ENCODE data around the gene RPS6KB2.

The RPS6KB2 gene

GRCh38 chr11:67429722-67430121, 1.4 kb downstream of the RPS6KB2 start:
- no peak for DNase-seq (ENCODE audit: low read depth)

DNA sequence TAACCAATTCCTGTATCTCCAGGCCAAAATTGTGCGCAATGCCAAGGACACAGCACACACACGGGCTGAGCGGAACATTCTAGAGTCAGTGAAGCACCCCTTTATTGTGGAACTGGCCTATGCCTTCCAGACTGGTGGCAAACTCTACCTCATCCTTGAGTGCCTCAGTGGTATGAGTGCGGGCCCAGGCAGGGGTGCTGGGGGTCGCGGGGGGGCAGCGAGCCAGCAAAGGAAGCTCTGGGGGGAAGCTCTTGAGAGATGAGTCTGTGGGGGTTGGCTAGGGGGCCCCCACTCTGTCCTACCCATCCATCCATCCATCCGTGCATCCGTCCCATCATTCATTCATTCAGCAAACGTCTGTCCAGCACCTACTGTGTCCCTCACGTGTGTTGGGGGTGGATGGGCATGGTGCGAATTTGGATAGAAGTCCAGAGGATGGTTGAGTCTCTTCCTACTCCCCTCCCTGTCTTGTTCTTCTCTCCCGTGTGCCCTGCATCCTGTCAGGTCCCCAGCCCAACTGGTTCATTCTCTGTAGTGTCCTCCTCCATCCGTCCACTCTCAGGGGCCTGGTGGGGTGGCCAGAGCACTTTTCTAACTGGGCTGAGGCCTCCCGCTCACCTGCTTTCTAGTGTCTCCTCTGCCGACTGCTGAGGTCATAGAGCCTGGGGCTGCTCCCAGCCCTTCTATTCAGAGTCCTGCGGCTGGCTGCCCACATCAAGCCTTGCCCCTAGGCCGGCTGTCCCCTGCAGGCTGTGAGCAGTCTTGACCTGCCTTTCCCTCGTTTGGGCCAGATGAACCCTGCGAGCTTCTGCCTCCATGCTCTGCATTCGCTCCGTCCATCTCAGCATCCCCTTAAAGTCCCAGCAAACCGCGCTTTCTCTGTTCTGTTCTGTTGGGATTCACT, 3.3 kb downstream of the RPS6KB2 start:
- DNase-seq (ENCODE audit: low read depth), result no peak

GRCh38 chr11:67432655-67433349, 4.5 kb downstream of the RPS6KB2 start:
- DNase-seq (ENCODE audit: low read depth), result no peak

DNA sequence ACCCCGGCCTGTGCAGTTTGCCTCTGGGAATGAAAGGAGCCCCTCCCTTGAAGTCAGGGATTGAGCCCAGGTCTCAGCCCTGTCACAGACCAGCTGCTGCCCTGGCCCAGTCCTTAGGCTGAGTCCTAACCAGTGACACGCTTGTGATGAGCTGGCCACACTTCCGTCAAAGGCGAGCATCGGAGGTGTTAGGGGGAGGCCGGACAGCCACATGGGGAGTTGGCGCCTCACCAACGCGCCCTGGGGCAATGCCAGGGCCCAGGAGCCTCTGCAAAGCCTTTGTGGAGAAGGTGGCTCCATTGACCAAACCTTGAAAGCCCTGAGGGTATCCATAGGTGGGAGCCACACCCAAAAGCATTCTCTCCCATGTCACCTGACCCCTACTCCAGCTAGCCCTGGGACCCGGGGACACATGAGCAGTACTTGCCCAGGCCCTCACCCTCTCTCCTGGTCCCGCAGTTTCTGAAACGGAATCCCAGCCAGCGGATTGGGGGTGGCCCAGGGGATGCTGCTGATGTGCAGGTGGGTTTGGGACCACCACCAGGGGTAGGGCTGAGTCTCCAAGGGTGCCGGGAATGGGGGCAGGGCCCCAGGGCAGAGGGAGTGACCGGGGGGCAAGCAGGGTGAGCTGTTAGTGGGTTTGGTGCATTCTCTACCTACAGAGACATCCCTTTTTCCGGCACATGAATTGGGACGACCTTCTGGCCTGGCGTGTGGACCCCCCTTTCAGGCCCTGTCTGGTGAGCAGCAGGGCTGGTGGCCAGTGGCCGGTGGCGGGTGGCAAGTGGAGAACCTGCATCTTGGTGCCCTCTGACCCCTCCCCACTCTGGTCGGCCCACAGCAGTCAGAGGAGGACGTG, 5.5 kb downstream of the RPS6KB2 start:
- DNase-seq (ENCODE audit: low read depth), result no peak

GRCh38 chr11:67434395-67434881, 6.1 kb downstream of the RPS6KB2 start:
- DNase-seq (ENCODE audit: low read depth), result no peak

- no peak for DNase-seq (ENCODE audit: low read depth)
Observed at GRCh38 chr11:67435031-67435726, 6.9 kb downstream of the RPS6KB2 start.

DNA sequence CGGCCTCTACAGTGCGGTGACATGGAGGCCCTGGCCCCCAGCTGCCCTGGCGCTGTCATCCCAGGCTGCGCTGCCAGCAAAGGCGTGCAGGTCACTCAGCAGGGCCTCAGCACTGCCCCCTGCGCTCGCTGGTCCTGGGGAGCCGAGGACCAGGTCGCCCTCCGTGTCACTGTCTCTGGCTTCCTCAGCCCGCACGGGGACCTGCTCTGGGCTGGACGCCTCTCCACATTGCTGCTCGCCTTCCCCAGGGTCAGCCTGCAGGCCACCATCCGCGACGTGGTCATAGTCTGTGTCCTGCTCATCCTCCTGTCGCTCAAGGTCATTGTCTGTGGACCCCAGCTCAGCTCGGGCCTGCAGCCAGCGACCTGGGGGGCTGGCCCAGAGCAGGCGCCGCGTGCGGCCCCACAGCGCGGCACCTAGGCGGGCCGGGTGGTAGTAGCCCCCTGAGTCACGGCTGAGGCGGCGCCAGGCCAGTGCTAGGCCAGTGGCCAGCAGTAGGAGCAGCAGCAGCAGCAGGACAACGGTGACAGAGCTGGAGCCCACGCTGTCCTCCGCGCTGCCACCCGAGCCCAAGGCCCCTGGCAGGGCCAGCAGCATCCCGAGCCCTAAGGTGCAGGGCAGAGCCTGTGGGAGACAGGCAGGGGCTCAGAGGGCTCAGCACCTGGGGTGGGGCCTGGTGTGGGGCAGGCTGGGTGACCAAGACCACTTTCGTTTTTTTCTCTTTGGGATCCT, 7.6 kb downstream of the RPS6KB2 start:
- no peak for DNase-seq (ENCODE audit: low read depth)

DNA sequence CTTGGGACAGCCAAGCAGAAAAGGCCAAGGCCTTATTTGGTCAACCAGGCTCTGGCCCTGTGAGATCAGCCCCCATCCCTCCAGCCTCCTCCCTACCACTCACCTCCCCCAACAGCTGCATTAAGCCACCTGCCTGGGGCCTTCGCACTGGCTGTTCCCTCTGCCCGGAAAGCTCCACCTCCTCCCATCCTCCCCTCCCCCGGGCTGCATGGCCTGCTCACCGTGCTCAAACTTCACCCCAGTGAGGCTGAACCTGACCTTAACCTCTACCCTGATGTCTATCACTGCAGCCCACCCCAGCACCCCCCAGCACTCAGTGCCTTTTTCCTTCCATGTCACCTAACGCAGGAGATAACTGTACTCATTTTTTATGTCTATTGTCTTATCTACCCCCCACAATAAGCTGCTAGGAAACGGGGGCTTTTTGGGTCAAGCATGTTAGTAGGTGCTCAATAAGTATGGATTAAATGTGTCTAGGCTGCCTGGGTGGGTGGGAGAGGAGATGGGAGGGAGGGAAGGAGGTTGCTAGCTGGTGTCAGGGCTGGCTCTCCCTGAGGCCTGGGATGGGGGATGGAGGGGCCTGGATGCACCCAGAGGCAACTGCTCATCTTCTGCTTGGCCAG, 8.3 kb downstream of the RPS6KB2 start:
- DNase-seq (ENCODE audit: low read depth), result peak; percentile 57

DNA sequence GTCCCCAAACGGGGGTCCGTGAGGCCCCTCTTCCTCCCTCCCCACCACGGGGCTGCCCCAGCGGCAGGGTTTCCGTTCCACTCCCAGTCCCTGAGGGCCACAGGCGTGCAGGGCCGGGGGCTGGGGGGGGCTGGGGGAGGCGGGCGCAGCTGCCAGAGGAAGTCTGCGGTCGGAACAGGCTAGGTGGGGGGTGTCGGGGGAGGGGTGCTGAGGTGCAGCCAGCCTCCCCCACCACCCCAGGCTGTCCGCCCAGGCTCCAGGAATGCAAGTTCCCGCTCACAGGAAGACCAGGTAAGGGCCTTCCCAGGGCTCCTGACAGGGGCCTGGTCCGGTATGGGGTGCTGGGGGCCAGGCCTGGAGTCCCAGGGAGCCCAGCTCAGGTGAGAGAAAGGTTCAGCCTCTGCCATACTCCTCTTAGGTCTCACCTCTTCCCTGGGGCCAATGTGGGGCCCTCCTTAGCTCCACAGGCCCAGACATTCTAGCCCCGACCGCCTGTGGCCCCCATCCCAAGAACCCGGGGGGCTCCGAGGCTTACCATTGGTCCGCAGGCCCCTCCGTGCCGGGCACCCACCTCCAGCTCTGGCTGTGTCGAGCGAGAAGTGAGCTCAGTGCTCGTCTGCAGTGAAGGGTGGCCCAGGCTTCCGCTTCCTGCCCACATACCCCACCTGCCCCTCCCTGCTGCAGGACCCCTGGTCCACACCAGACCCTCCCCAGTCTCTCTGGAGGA, 9.0 kb downstream of the RPS6KB2 start, which contains the start of gene PTPRCAP:
Gene PTPRCAP, minus strand, starts transcription at position 601 of the 727 bp plus-strand sequence. Its CDS starts 63 bp downstream, at position 538.
- peak; percentile 49 for DNase-seq (ENCODE audit: low read depth)

GRCh38 chr11:67437809-67438157, 9.5 kb downstream of the RPS6KB2 start:
- no peak for DNase-seq (ENCODE audit: low read depth)

GRCh38 chr11:67438158-67438902, 10.0 kb downstream of the RPS6KB2 start:
- DNase-seq (ENCODE audit: low read depth), result peak; percentile 56

DNA sequence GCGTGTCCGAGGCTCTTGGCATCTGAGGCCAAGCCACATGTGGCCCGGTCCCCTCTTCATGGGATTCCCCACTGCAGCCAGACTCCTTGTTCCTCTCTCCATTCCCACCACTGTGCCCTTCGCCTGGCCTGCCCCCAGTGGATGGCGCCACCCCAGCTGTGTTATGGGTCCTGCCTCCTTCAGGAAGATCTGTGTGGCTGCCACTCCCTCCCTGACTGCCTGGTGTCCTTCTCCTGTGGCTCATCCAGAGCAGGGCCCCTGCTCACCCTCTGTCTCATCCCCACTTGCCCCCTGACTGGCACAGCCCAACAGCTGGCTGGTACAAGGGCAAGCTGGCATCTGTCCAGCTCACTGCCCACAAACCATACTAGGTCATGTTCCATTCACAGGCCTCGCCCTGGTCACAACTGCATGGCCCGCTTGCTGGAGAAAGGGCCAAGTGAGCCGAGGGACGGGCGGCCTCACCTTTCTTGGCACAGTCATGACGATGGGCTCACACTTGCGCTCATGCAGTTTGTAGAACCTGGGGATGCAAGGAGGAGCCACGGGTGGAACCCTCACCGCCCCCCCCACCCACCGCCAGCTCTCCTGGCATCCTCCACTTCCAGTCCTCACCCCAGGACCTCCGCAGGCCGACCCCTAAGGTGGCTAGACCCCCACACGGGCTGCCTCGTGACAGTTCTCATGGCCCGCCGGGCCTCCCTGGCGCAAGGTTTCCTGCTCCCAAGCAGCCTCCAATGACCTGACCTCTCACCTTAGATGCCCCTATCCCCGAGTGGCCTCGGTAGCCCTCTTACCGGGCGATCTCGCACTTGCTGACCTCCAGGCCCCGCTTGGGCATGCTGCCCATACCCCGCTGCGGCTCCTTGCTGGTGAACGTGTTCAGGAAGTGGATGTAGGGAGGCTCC, 11.3 kb downstream of the RPS6KB2 start:
- DNase-seq (ENCODE audit: low read depth), result no peak

GRCh38 chr11:67440229-67441097, 12.2 kb downstream of the RPS6KB2 start:
- no peak for DNase-seq (ENCODE audit: low read depth)

- DNase-seq (ENCODE audit: low read depth), result no peak
Observed at GRCh38 chr11:67441098-67441563, 12.8 kb downstream of the RPS6KB2 start.

DNA sequence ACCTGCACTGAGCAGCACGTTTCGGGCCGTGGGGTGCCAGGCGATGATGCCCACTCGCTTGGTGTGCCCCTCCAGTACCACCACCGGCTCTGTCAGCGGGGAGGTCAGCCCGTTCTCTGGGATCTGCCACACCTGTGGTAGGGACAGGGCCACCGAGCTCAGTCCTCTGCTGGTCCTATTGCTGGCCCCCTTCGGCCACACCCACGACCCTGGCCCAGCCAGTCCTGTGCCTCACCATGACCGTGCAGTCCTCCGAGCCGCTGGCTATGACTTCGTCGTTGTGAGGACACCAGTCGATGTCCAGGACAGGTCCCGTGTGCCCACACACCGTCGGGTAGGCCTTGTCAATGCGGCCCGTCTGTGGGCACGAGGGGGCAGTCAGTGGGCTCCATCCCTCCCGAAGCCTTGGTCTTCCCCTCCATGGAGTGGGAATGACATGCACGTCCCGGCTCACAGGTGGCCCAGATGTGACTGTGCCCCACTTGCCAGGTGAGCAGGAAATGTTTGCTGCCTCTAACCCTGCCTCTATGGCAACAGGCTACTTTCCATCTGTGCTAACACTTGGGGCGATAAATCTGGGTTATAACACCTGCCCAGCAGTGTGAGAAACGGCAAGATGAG, 13.5 kb downstream of the RPS6KB2 start:
- DNase-seq (ENCODE audit: low read depth), result no peak

Data from stimulated activated CD8-positive, alpha-beta memory T cell treated with anti-CD3 and anti-CD28 coated beads, Interleukin-7, amount 100 ng/mL, for 24 hours (primary cell).